Ishikawa (cell line): ENCODE measurements around the gene CIT.

ENCODE experiments used
- CEBPB ChIP-seq: IDR thresholded peaks from 2 replicates; pipeline ENCODE4 v1.6.1; 2012
- CREB1 ChIP-seq: IDR thresholded peaks from 2 replicates; pipeline ENCODE4 v1.6.1; 2012; ENCODE audit warnings: low read depth
- EGR1 ChIP-seq: IDR thresholded peaks from 2 replicates; pipeline ENCODE4 v1.6.1; 2012
- EP300 ChIP-seq: IDR thresholded peaks from 2 replicates; pipeline ENCODE4 v1.6.1; 2012; ENCODE audit warnings: borderline replicate concordance
- FOXM1 ChIP-seq: IDR thresholded peaks from 2 replicates; pipeline ENCODE4 v1.6.1; 2012; ENCODE audit warnings: low read depth, borderline replicate concordance
- MAX ChIP-seq: IDR thresholded peaks from 2 replicates; pipeline ENCODE4 v1.6.1; 2012
- NFIC ChIP-seq: IDR thresholded peaks from 2 replicates; pipeline ENCODE4 v1.6.1; 2012
- RAD21 ChIP-seq: IDR thresholded peaks from 2 replicates; pipeline ENCODE4 v1.6.1; 2012; ENCODE audit warnings: low read depth
- REST ChIP-seq: IDR thresholded peaks from 2 replicates; pipeline ENCODE4 v1.6.1; 2012; ENCODE audit warnings: low read depth, mild to moderate bottlenecking
- TAF1 ChIP-seq: IDR thresholded peaks from 2 replicates; pipeline ENCODE4 v1.6.1; 2012; ENCODE audit warnings: low read depth, mild to moderate bottlenecking
- TCF12 ChIP-seq: IDR thresholded peaks from 2 replicates; pipeline ENCODE4 v1.6.1; 2012; ENCODE audit warnings: low read depth
- TEAD4 ChIP-seq: IDR thresholded peaks from 2 replicates; pipeline ENCODE4 v1.6.1; 2012
- USF1 ChIP-seq: IDR thresholded peaks from 2 replicates; pipeline ENCODE4 v1.6.1; 2012
- YY1 ChIP-seq: IDR thresholded peaks from 2 replicates; pipeline ENCODE4 v1.6.1; 2012; ENCODE audit warnings: low read depth
- ZBTB7A ChIP-seq: IDR thresholded peaks from 2 replicates; pipeline ENCODE4 v1.6.1; 2012; ENCODE audit warnings: low read depth

CIT gene

GRCh38 chr12:119796292-119796691 lies 80.8 kb downstream of the CIT start:
- TF ChIP-seq EP300: no peak
- no peak for TF ChIP-seq FOXM1
- TF ChIP-seq NFIC: no peak
- no peak for TF ChIP-seq CEBPB
- no peak for TF ChIP-seq USF1
- TF ChIP-seq TAF1: no peak
- no peak for TF ChIP-seq ZBTB7A
- TF ChIP-seq TEAD4: no peak
- TF ChIP-seq TCF12: no peak
- no peak for TF ChIP-seq RAD21
- no peak for TF ChIP-seq MAX
- no peak for TF ChIP-seq CREB1
- no peak for TF ChIP-seq REST

GRCh38 chr12:119791453-119791852 lies 85.7 kb downstream of the CIT start:
- no peak for TF ChIP-seq EGR1
- TF ChIP-seq CREB1: no peak
- no peak for TF ChIP-seq TCF12
- TF ChIP-seq USF1: no peak
- no peak for TF ChIP-seq MAX
- no peak for TF ChIP-seq FOXM1
- TF ChIP-seq YY1: no peak

GRCh38 chr12:119788786-119789185 lies 88.3 kb downstream of the CIT start:
- no peak for TF ChIP-seq TCF12
- no peak for TF ChIP-seq YY1
- TF ChIP-seq CEBPB: no peak
- TF ChIP-seq EGR1: no peak
- no peak for TF ChIP-seq EP300
- TF ChIP-seq REST: no peak
- TF ChIP-seq TEAD4: no peak
- no peak for TF ChIP-seq ZBTB7A
- TF ChIP-seq USF1: no peak

- TF ChIP-seq EGR1 (no peak), CEBPB (no peak), RAD21 (no peak)
Measured at GRCh38 chr12:119786539-119786938, 90.6 kb downstream of the CIT start.

GRCh38 chr12:119784673-119785072 lies 92.4 kb downstream of the CIT start:
- TF ChIP-seq USF1 (no peak), RAD21 (no peak), TAF1 (no peak), FOXM1 (no peak), TEAD4 (no peak), REST (no peak), EP300 (no peak), ZBTB7A (no peak), MAX (no peak), EGR1 (no peak), CREB1 (no peak), CEBPB (no peak), YY1 (no peak), TCF12 (no peak), NFIC (no peak)
